NB4 (cell line): ENCODE results near the gene ALOX15B.

Experiments used
- POLR2A ChIP-seq: IDR thresholded peaks from 2 replicates; pipeline ENCODE4 v1.6.1; 2011; ENCODE audit warnings: mild to moderate bottlenecking; ENCODE audit not compliant: insufficient read length; ENCODE audit errors: extremely low read depth
- TF ChIP-seq, protein P1 (sequence below): IDR thresholded peaks from one replicate; pipeline ENCODE4 v1.5.1; 2012; ENCODE audit warnings: low read depth, low read length

DNA sequence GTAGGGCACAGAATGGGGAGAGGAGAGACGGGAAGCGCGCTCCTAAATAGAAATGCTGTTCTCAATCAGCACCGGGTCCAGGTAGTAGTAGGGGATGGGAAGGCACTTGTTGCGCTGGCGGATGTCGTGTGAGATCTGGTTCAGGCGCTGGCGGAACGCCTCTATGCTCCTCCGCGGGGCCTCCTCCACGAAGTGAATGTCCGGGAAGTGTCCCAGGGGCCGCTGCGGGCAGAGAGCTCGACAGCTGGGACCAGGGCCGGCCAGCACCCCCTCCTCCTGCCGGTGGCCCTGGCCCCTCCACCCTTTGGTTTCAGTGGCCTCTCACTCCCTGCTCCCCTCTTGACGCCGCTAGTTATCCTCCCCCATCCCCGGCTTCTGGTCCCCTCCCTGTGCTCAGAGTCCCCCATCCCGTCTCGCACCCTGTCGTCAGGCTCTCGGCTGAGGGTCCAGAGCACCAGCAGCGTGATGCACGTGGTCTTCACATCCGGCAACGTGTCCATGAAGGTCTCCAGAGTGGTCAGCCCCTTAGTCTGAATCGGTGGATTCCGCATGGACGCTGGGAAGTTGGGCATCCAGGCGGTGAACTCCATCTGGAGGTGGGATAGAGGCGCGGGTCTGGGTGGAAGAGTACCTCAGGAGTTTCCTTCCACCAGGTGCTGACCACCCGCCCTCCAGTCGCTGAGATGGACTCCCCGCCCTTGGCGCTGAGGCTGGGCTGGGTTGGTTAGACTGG lies 34.0 kb downstream of the ALOX15B start:
- TF ChIP-seq, protein P1, sequence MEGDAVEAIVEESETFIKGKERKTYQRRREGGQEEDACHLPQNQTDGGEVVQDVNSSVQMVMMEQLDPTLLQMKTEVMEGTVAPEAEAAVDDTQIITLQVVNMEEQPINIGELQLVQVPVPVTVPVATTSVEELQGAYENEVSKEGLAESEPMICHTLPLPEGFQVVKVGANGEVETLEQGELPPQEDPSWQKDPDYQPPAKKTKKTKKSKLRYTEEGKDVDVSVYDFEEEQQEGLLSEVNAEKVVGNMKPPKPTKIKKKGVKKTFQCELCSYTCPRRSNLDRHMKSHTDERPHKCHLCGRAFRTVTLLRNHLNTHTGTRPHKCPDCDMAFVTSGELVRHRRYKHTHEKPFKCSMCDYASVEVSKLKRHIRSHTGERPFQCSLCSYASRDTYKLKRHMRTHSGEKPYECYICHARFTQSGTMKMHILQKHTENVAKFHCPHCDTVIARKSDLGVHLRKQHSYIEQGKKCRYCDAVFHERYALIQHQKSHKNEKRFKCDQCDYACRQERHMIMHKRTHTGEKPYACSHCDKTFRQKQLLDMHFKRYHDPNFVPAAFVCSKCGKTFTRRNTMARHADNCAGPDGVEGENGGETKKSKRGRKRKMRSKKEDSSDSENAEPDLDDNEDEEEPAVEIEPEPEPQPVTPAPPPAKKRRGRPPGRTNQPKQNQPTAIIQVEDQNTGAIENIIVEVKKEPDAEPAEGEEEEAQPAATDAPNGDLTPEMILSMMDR, result no peak
- TF ChIP-seq POLR2A, result no peak
